PFSK-1 (cell line): ENCODE results near the gene SHH.

Experiments
- FOXP2 ChIP-seq: optimal IDR thresholded peaks from 2 replicates; pipeline ENCODE3; 2011; ENCODE audit warnings: borderline replicate concordance, control low read depth, inconsistent platforms; ENCODE audit not compliant: insufficient read depth; ENCODE audit errors: extremely low read length, extremely low read depth
- REST ChIP-seq, 2 experiments: IDR thresholded peaks; 2 replicates each; pipeline versions ENCODE4 v1.6.1 to v1.8.0; 2011 to 2012; ENCODE audit warnings: low read depth in 2 of 2, low read length in 2 of 2, control low read depth in 1 of 2, inconsistent platforms in 1 of 2, mild to moderate bottlenecking in 1 of 2, moderate library complexity in 1 of 2; ENCODE audit not compliant: insufficient read depth in 1 of 2
- TAF1 ChIP-seq: IDR thresholded peaks from 2 replicates; pipeline ENCODE4 v1.6.1; 2012; ENCODE audit warnings: low read length, control low read depth, borderline replicate concordance; ENCODE audit not compliant: insufficient read depth

GRCh38 chr7:155813125-155813524, 862 bp upstream of the SHH start:
- TF ChIP-seq TAF1 (no peak), REST (IDR thresholded peaks at IDR 0.05; ENCODE audit: insufficient read depth in 1 of 2, low read depth in 2 of 2, low read length in 2 of 2) (no peak), FOXP2 (no peak)
